A549 (cell line): ENCODE measurements around the gene OR5B2. TPM values are rescaled to one million over a fixed set of nuclear protein-coding genes. Genes with fewer than 3 reads are reported as not detected.

Experiments used
- ATAC-seq, 2 experiments: fragments of 200-7000 bp in 1 of 2; fragments of >200 bp in 1 of 2; cut with Nextera tagmentation in 1 of 2; cut with Tn5 transposase in 1 of 2; 3 replicates each; pipeline versions ENCODE4 v1.8.0 to v1.9.1; 2018 to 2020; ENCODE audit warnings: mild to moderate bottlenecking in 1 of 2, moderate library complexity in 1 of 2
- CTCF ChIA-PET: fragments of 300-600 bp; sonication (Branson Sonifier 250); formaldehyde crosslinking; extraction: SDS; loops from one replicate; lab custom pipeline; 2021; ENCODE audit warnings: antibody characterized with exemption, inconsistent platforms; lab: Yijun Ruan, JAX
- POLR2A ChIA-PET: fragments of 350-600 bp; formaldehyde crosslinking; extraction: SDS; loops from one replicate; lab custom pipeline; 2021; ENCODE audit warnings: antibody characterized with exemption, inconsistent platforms; lab: Yijun Ruan, JAX
- DNase-seq, 2 experiments: peaks; one replicate each; pipeline versions ENCODE4 v3.0.0 to v3.0.0-alpha.2; 2011 to 2016; ENCODE audit warnings: low read depth in 1 of 2, low spot score in 1 of 2
- FAIRE-seq: peaks from 2 replicates; lab custom pipeline; 2011; peaks lifted over from hg19 to GRCh38; lab: Jason Lieb, UNC
- H3K27ac ChIP-seq, 2 experiments: fragments of >200 bp; sonication (Bioruptor Twin); formaldehyde crosslinking; 3 replicates each; pipeline ENCODE4 v1.5.1; 2016 to 2017
- H3K4me1 ChIP-seq: fragments of >200 bp; sonication (Bioruptor Twin); formaldehyde crosslinking; 3 replicates; pipeline ENCODE4 v1.6.1; 2016
- H3K4me2 ChIP-seq: fragments of >200 bp; sonication (Bioruptor Twin); formaldehyde crosslinking; 3 replicates; pipeline ENCODE4 v1.6.1; 2016
- H3K4me3 ChIP-seq: fragments of >200 bp; sonication (Bioruptor Twin); formaldehyde crosslinking; 3 replicates; pipeline ENCODE4 v1.5.1; 2016
- H3K9me3 ChIP-seq: fragments of >200 bp; sonication (Bioruptor Twin); formaldehyde crosslinking; 3 replicates; pipeline ENCODE4 v1.6.1; 2016
- BHLHE40 ChIP-seq: IDR thresholded peaks from 2 replicates; pipeline ENCODE4 v1.6.1; 2012; ENCODE audit warnings: low read depth, low read length, inconsistent platforms
- CBX8 ChIP-seq: fragments of 200-600 bp; sonication (generic); IDR thresholded peaks from 2 replicates; pipeline ENCODE4 v1.6.1; 2016
- CHD2 ChIP-seq: fragments of 150-350 bp; IDR thresholded peaks from 2 replicates; pipeline ENCODE4 v1.6.1; 2014; ENCODE audit warnings: low read length; ENCODE audit not compliant: partially characterized antibody
- CTCF ChIP-seq: fragments of >200 bp; sonication (Bioruptor Twin); formaldehyde crosslinking; IDR thresholded peaks from 3 replicates; pipeline ENCODE4 v1.5.1; 2016
- E2F6 ChIP-seq: IDR thresholded peaks from 2 replicates; pipeline ENCODE4 v1.6.1; 2012; ENCODE audit warnings: low read depth, borderline replicate concordance
- ELK1 ChIP-seq: fragments of 150-350 bp; IDR thresholded peaks from 2 replicates; pipeline ENCODE4 v1.6.1; 2014; ENCODE audit warnings: low read depth, mild to moderate bottlenecking, low read length
- EP300 ChIP-seq, 2 experiments: fragments of >200 bp; sonication (Bioruptor Twin); formaldehyde crosslinking; IDR thresholded peaks; 2 replicates in 1 of 2; 3 replicates in 1 of 2; pipeline ENCODE4 v1.6.1; 2016 to 2017
- GATA3 ChIP-seq: IDR thresholded peaks from 2 replicates; pipeline ENCODE4 v1.6.1; 2012; ENCODE audit warnings: borderline replicate concordance
- HMGXB4 ChIP-seq: fragments of 250-450 bp; sonication (Bioruptor Pico); IDR thresholded peaks from 2 replicates; pipeline ENCODE4 v1.5.0; 2021; ENCODE audit warnings: mild to moderate bottlenecking, moderate library complexity, borderline replicate concordance
- HOXA7 ChIP-seq: fragments of 250-450 bp; sonication (Bioruptor Pico); IDR thresholded peaks from 2 replicates; pipeline ENCODE4 v1.5.0; 2020; ENCODE audit warnings: mild to moderate bottlenecking, moderate library complexity
- JUN ChIP-seq, 2 experiments: fragments of >200 bp; sonication (Bioruptor Twin); formaldehyde crosslinking; IDR thresholded peaks; 2 replicates in 1 of 2; 3 replicates in 1 of 2; pipeline ENCODE4 v1.6.1; 2016 to 2017
- KDM1A ChIP-seq: fragments of 200-600 bp; sonication (generic); IDR thresholded peaks from 2 replicates; pipeline ENCODE4 v1.6.1; 2016; ENCODE audit warnings: low read depth, mild to moderate bottlenecking
- MAX ChIP-seq: IDR thresholded peaks from 2 replicates; pipeline ENCODE4 v1.6.1; 2012
- MYC ChIP-seq: IDR thresholded peaks from 2 replicates; pipeline ENCODE4 v1.6.1; 2012; ENCODE audit warnings: mild to moderate bottlenecking, inconsistent platforms, low read length, improper control_type of control experiment, borderline replicate concordance
- NPAS2 ChIP-seq: fragments of 250-450 bp; sonication (Bioruptor Pico); IDR thresholded peaks from 2 replicates; pipeline ENCODE4 v1.8.0; 2022; ENCODE audit warnings: mild to moderate bottlenecking, moderate library complexity, borderline replicate concordance
- PBX3 ChIP-seq: IDR thresholded peaks from 2 replicates; pipeline ENCODE4 v1.6.1; 2012
- RCOR1 ChIP-seq: fragments of 150-350 bp; IDR thresholded peaks from 2 replicates; pipeline ENCODE4 v1.6.1; 2014; ENCODE audit warnings: antibody characterized with exemption, low read length, low read depth
- REST ChIP-seq: fragments of 200-600 bp; sonication (generic); IDR thresholded peaks from 2 replicates; pipeline ENCODE4 v1.6.1; 2016; ENCODE audit warnings: antibody characterized with exemption, mild to moderate bottlenecking, moderate library complexity
- RFX5 ChIP-seq: fragments of 450-650 bp; IDR thresholded peaks from 2 replicates; pipeline ENCODE4 v1.7.1; 2014; ENCODE audit warnings: antibody characterized with exemption, mild to moderate bottlenecking, moderate library complexity
- ZC3H11A ChIP-seq: fragments of 450-650 bp; IDR thresholded peaks from 2 replicates; pipeline ENCODE4 v1.6.1; 2014; ENCODE audit warnings: antibody characterized with exemption, mild to moderate bottlenecking
- ZNF302 ChIP-seq: fragments of 250-450 bp; sonication (Bioruptor Pico); IDR thresholded peaks from 2 replicates; pipeline ENCODE4 v1.9.0; 2021; ENCODE audit warnings: inconsistent platforms, mild to moderate bottlenecking, moderate library complexity
- WGBS: methylation state at CpG from one replicate; pipeline ENCODE4 v1.1.6; 2017; ENCODE audit errors: missing lambda C conversion rate; 5-methylcytosine and 5-hydroxymethylcytosine counted together
- polyA plus RNA-seq, 4 experiments: library from polyadenylated mRNA; depleted of rRNA in 3 of 4; stranded (reverse); fragments of >200 nt; fragmentation: RNase III in 1 of 4; extraction: RNeasy Plus Mini Kit Qiagen cat#74134 plus additional on column Dnase treatment in 1 of 4; gene quantifications; 2 replicates in 3 of 4; 3 replicates in 1 of 4; pipeline ENCODE4 v1.2.3, GENCODE V29; 2011 to 2017

The OR5B2 gene
- polyA plus RNA-seq, 2 of the 4 experiments (the other 2 are of a cell fraction) = not detected

- TF ChIP-seq HOXA7 (CRISPR knock-in tag) = no peak
Observed at GRCh38 chr11:58471892-58472291, 44.0 kb upstream of the OR5B2 start (continued).

DNA sequence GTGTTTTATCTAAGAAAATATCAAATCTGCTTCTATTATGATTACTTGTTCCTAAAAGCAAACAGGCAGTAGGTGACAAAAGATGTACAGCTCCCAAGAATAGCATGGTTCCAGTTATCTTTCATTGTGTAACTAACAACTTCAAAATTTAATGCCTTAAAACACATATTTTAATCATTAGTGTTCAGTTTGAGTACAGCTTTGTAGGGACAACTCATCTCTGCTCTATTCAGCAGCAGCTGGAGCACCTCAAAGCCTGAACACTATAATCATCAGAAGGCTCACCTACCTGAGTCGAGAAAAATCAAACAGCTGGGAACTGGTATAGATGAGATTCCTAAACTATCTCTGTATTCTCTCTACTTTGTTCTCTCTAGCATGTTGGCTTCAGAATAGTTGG is 38.4 kb upstream of the OR5B2 start:
- CTCF ChIA-PET = no interaction called here
- Histone ChIP-seq H3K4me2 (no peak overlapping the region), H3K27ac (no peak overlapping the region), H3K4me1 (no peaks in the 10 kb centered on the region), H3K9me3 (peaks cover 2% of the 10 kb centered on the region; the same call in 1 of the 3 replicates), H3K4me3 (no peak overlapping the region)
- DNase-seq (no peak), FAIRE-seq (no peak), ATAC-seq (no peak)
- 0% methylated on average over 1 of the region's 1 CpG for WGBS
- TF ChIP-seq JUN (IDR thresholded peaks at IDR 0.05) (no peak), E2F6 (no peak), PBX3 (no peak)
- POLR2A ChIA-PET = no interaction called here

GRCh38 chr11:58465690-58466089 is 37.8 kb upstream of the OR5B2 start:
- no peaks in the 10 kb centered on the region for H3K9me3 ChIP-seq
- H3K4me2 ChIP-seq = no peak overlapping the region
- ChIA-PET CTCF (no interaction called here), POLR2A (no interaction called here)
- no peak overlapping the region for H3K27ac ChIP-seq
- ATAC-seq = no peak
- TF ChIP-seq RFX5 (no peak), HMGXB4 (CRISPR knock-in tag) (no peak), NPAS2 (no peak), BHLHE40 (no peak), EP300 (IDR thresholded peaks at IDR 0.05) (no peak)
- no peak for DNase-seq
- H3K4me1 ChIP-seq = no peaks in the 10 kb centered on the region
- no peak for FAIRE-seq
- H3K4me3 ChIP-seq = no peak overlapping the region
- 1% methylated on average over 3 of the region's 3 CpGs for WGBS

GRCh38 chr11:58451585-58451984 is 23.7 kb upstream of the OR5B2 start:
- no peak for ATAC-seq
- Histone ChIP-seq H3K4me3 (no peak overlapping the region), H3K9me3 (no peaks in the 10 kb centered on the region), H3K4me1 (no peaks in the 10 kb centered on the region), H3K4me2 (no peak overlapping the region), H3K27ac (no peak overlapping the region)
- ChIA-PET CTCF (no interaction called here), POLR2A (no interaction called here)
- WGBS = 1% methylated on average over 3 of the region's 3 CpGs
- DNase-seq = no peak
- FAIRE-seq = no peak
- TF ChIP-seq CTCF = no peak
- no peak for TF ChIP-seq CBX8
- TF ChIP-seq PBX3 = no peak
- TF ChIP-seq GATA3 = no peak
- TF ChIP-seq REST = no peak
- TF ChIP-seq EP300 (IDR thresholded peaks at IDR 0.05) = no peak
- TF ChIP-seq MYC = no peak
- no peak for TF ChIP-seq KDM1A
- no peak for TF ChIP-seq ZNF302 (CRISPR knock-in tag)
- no peak for TF ChIP-seq ZC3H11A
- TF ChIP-seq MAX = no peak
- TF ChIP-seq CHD2 = no peak
- no peak for TF ChIP-seq RCOR1
- TF ChIP-seq ELK1 = no peak
